ENCODE data around the gene NFX1.

- TF ChIP-seq CTCF (IDR thresholded peaks at IDR 0.05) (no peak), POLR2A (IDR thresholded peaks at IDR 0.05) (no peak)
These were observed 34.8 kb upstream of the NFX1 start for GRCh38 chr9:33255471-33255870.

Measured in vagina (tissue), 2 donors.